H9 (cell line): ENCODE data around the gene ATP1A2. TPM values are rescaled to one million over a fixed set of nuclear protein-coding genes. Genes with fewer than 3 reads are reported as not detected.

Experiments used
- DNase-seq: peaks from one replicate; pipeline ENCODE4 v3.0.0-alpha.2; 2017
- H2AFZ ChIP-seq: one replicate; pipeline ENCODE4 v1.6.1; 2013; ENCODE audit warnings: mild to moderate bottlenecking, low read length, control low read depth, moderate library complexity
- H2AK5ac ChIP-seq: 2 replicates; pipeline ENCODE4 v1.6.1; 2013; ENCODE audit warnings: low read length, control low read depth, mixed read lengths; ENCODE audit not compliant: insufficient read length
- H2BK120ac ChIP-seq: one replicate; pipeline ENCODE4 v1.6.1; 2013; ENCODE audit warnings: low read depth, mild to moderate bottlenecking, low read length, control low read depth, inconsistent platforms; ENCODE audit not compliant: poor library complexity, severe bottlenecking
- H2BK12ac ChIP-seq: 2 replicates; pipeline ENCODE4 v1.6.1; 2013; ENCODE audit warnings: low read length, control low read depth, mixed read lengths, low read depth; ENCODE audit not compliant: insufficient read length
- H2BK15ac ChIP-seq: 2 replicates; pipeline ENCODE4 v1.6.1; 2013; ENCODE audit warnings: low read depth, low read length, control low read depth
- H2BK20ac ChIP-seq: one replicate; pipeline ENCODE4 v1.6.1; 2013; ENCODE audit warnings: low read depth, mild to moderate bottlenecking, low read length, control low read depth, inconsistent platforms; ENCODE audit not compliant: poor library complexity, severe bottlenecking
- H2BK5ac ChIP-seq: 2 replicates; pipeline ENCODE4 v1.6.1; 2013; ENCODE audit warnings: low read length, control low read depth, mixed read lengths; ENCODE audit not compliant: insufficient read length
- H3K14ac ChIP-seq: 2 replicates; pipeline ENCODE4 v1.6.1; 2013; ENCODE audit warnings: low read length, control low read depth; ENCODE audit not compliant: insufficient read depth
- H3K18ac ChIP-seq: 2 replicates; pipeline ENCODE4 v1.6.1; 2013; ENCODE audit warnings: low read depth, mild to moderate bottlenecking, mixed read lengths, low read length, control low read depth; ENCODE audit not compliant: insufficient read length
- H3K23ac ChIP-seq: 2 replicates; pipeline ENCODE4 v1.6.1; 2013; ENCODE audit warnings: low read length, control low read depth, mixed read lengths, low read depth; ENCODE audit not compliant: insufficient read length
- H3K23me2 ChIP-seq: 2 replicates; pipeline ENCODE4 v1.6.1; 2013; ENCODE audit warnings: low read depth, mild to moderate bottlenecking, mixed read lengths, low read length, control low read depth; ENCODE audit not compliant: insufficient read length, poor library complexity, severe bottlenecking
- H3K27ac ChIP-seq: 2 replicates; pipeline ENCODE4 v1.5.1; 2013; ENCODE audit warnings: low read length, control low read depth, mixed read lengths, low read depth; ENCODE audit not compliant: insufficient read length
- H3K27me3 ChIP-seq: 2 replicates; pipeline ENCODE4 v1.6.1; 2013; ENCODE audit warnings: low read length, control low read depth, inconsistent platforms; ENCODE audit not compliant: insufficient read depth
- H3K4ac ChIP-seq: 2 replicates; pipeline ENCODE4 v1.6.1; 2013; ENCODE audit warnings: low read depth, mild to moderate bottlenecking, control low read depth, inconsistent platforms, low read length, moderate library complexity
- H3K4me1 ChIP-seq: 2 replicates; pipeline ENCODE4 v1.6.1; 2013; ENCODE audit warnings: low read length, control low read depth, inconsistent platforms; ENCODE audit not compliant: insufficient read depth
- H3K4me2 ChIP-seq: 2 replicates; pipeline ENCODE4 v1.6.1; 2013; ENCODE audit warnings: low read length, control low read depth, mixed read lengths; ENCODE audit not compliant: insufficient read length, insufficient read depth
- H3K56ac ChIP-seq: 2 replicates; pipeline ENCODE4 v1.6.1; 2013; ENCODE audit warnings: low read depth, mild to moderate bottlenecking, mixed read lengths, low read length, control low read depth; ENCODE audit not compliant: insufficient read length
- H3K79me1 ChIP-seq: 2 replicates; pipeline ENCODE4 v1.6.1; 2013; ENCODE audit warnings: low read depth, mild to moderate bottlenecking, moderate library complexity, low read length, control low read depth, inconsistent platforms; ENCODE audit not compliant: insufficient read depth, poor library complexity, severe bottlenecking
- H3K79me2 ChIP-seq: 2 replicates; pipeline ENCODE4 v1.6.1; 2013; ENCODE audit warnings: low read length, control low read depth, inconsistent platforms; ENCODE audit not compliant: insufficient read depth
- H3K9ac ChIP-seq: 2 replicates; pipeline ENCODE4 v1.6.1; 2013; ENCODE audit warnings: low read length, control low read depth, mixed read lengths; ENCODE audit not compliant: insufficient read length; ENCODE audit errors: extremely low read depth
- H3K9me3 ChIP-seq: one replicate; pipeline ENCODE4 v1.6.1; 2013; ENCODE audit warnings: low read depth, low read length, inconsistent platforms; ENCODE audit not compliant: control insufficient read depth
- H3T11ph ChIP-seq: one replicate; pipeline ENCODE4 v1.6.1; 2013; ENCODE audit warnings: mild to moderate bottlenecking, low read length, control low read depth, inconsistent platforms
- H4K20me1 ChIP-seq: one replicate; pipeline ENCODE4 v1.6.1; 2013; ENCODE audit not compliant: control insufficient read depth, insufficient read length, insufficient read depth
- H4K5ac ChIP-seq: 2 replicates; pipeline ENCODE4 v1.6.1; 2013; ENCODE audit warnings: low read depth, mild to moderate bottlenecking, mixed read lengths, low read length, control low read depth; ENCODE audit not compliant: insufficient read length
- H4K8ac ChIP-seq: replicated peaks from 2 replicates; pipeline ENCODE4 v1.6.1; 2013; ENCODE audit warnings: low read length, control low read depth, mixed read lengths, low read depth; ENCODE audit not compliant: insufficient read length
- H4K91ac ChIP-seq: 2 replicates; pipeline ENCODE4 v1.6.1; 2013; ENCODE audit warnings: low read depth, mild to moderate bottlenecking, moderate library complexity, mixed read lengths, low read length, control low read depth; ENCODE audit not compliant: insufficient read length
- H3K27ac Mint-ChIP-seq, 3 experiments: 2 replicates in 2 of 3; 3 replicates in 1 of 3; pipeline ENCODE4 v1.8.0; 2020 to 2021; ENCODE audit warnings: mixed read lengths in 3 of 3, mild to moderate bottlenecking in 1 of 3, moderate library complexity in 1 of 3
- H3K27me3 Mint-ChIP-seq: 2 replicates; pipeline ENCODE4 v1.8.0; 2021; ENCODE audit warnings: low read depth, mild to moderate bottlenecking, moderate library complexity, mixed read lengths
- H3K36me3 Mint-ChIP-seq, 3 experiments: 2 replicates in 2 of 3; 3 replicates in 1 of 3; pipeline ENCODE4 v1.8.0; 2020 to 2021; ENCODE audit warnings: low read depth in 3 of 3, mixed read lengths in 3 of 3; ENCODE audit not compliant: insufficient read depth in 1 of 3
- H3K4me1 Mint-ChIP-seq, 2 experiments: 2 replicates each; pipeline ENCODE4 v1.8.0; 2020; ENCODE audit warnings: mixed read lengths in 2 of 2
- H3K4me3 Mint-ChIP-seq, 2 experiments: 2 replicates in 1 of 2; 3 replicates in 1 of 2; pipeline ENCODE4 v1.8.0; 2020 to 2021; ENCODE audit warnings: mild to moderate bottlenecking in 2 of 2, mixed read lengths in 2 of 2, moderate library complexity in 1 of 2
- H3K9me3 Mint-ChIP-seq, 2 experiments: 2 replicates in 1 of 2; 3 replicates in 1 of 2; pipeline ENCODE4 v1.8.0; 2020; ENCODE audit warnings: mild to moderate bottlenecking in 2 of 2, mixed read lengths in 2 of 2, moderate library complexity in 1 of 2
- WGBS: extraction: QIAGEN DNeasy Blood & Tissue Kit; methylation state at CpG from one replicate; pipeline ENCODE4 v1.1.7; 2013; ENCODE audit warnings: missing lambda C conversion rate, low lambda C conversion rate, mixed read lengths; ENCODE audit not compliant: insufficient read length; ENCODE audit errors: extremely low coverage; 5-methylcytosine and 5-hydroxymethylcytosine counted together
- total RNA-seq: library from RNA; stranded (reverse); gene quantifications from 2 replicates; pipeline ENCODE4 v1.2.1, GENCODE V29; 2021
- TF ChIP-seq, protein P1 (sequence below): fragments of 200-600 bp; sonication (generic); conservative IDR thresholded peaks from 3 replicates; pipeline ENCODE4 v1.8.0; 2021; ENCODE audit warnings: antibody characterized with exemption, mild to moderate bottlenecking

The ATP1A2 gene
- total RNA-seq, 1 experiment from 2014 or later = 3.0 TPM

DNA sequence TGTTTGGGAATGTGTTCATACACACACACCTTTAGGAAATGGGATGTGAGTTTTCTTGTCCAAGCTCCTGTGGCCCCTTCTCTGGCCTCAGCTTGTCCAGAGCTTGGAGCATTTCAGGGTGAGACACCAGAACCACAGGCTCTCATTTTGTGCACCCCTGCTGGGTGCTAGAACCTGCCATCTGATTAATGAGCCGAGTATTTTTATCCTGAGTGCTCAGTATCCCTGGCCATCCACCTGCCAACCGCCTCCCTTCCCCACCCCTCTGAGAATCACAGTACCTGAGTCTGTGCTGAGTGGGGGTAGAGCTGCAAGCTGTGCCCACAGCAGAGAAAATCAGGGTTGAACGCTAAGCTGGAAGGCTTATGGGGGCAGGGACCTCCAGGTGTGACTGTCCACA, 76.2 kb downstream of the ATP1A2 start:
- peaks cover 18% of the 10 kb centered on the region for H3K27me3 Mint-ChIP-seq

More for the DNA sequence above, 76.2 kb downstream of the ATP1A2 start:
- H3K79me1 ChIP-seq = no peaks in the 10 kb centered on the region
- H3K23me2 ChIP-seq = no peaks in the 10 kb centered on the region
- H3K9me3 Mint-ChIP-seq = no peaks in the 10 kb centered on the region
- no peaks in the 10 kb centered on the region for H3K9me3 ChIP-seq
- no peak overlapping the region for H2BK15ac ChIP-seq
- no peak overlapping the region for H3K56ac ChIP-seq
- no peak overlapping the region for H3K18ac ChIP-seq
- TF ChIP-seq, protein P1, sequence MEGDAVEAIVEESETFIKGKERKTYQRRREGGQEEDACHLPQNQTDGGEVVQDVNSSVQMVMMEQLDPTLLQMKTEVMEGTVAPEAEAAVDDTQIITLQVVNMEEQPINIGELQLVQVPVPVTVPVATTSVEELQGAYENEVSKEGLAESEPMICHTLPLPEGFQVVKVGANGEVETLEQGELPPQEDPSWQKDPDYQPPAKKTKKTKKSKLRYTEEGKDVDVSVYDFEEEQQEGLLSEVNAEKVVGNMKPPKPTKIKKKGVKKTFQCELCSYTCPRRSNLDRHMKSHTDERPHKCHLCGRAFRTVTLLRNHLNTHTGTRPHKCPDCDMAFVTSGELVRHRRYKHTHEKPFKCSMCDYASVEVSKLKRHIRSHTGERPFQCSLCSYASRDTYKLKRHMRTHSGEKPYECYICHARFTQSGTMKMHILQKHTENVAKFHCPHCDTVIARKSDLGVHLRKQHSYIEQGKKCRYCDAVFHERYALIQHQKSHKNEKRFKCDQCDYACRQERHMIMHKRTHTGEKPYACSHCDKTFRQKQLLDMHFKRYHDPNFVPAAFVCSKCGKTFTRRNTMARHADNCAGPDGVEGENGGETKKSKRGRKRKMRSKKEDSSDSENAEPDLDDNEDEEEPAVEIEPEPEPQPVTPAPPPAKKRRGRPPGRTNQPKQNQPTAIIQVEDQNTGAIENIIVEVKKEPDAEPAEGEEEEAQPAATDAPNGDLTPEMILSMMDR = no peak
- H3K79me2 ChIP-seq = no peaks in the 10 kb centered on the region
- H2BK120ac ChIP-seq = no peak overlapping the region
- H3K14ac ChIP-seq = no peak overlapping the region
- no peak overlapping the region for H3T11ph ChIP-seq
- H3K36me3 Mint-ChIP-seq = no peaks in the 10 kb centered on the region; a peak in 1 of 7 replicates
- no peak overlapping the region for H3K4me2 ChIP-seq
- no peak for DNase-seq
- H2BK12ac ChIP-seq = no peak overlapping the region
- no peak overlapping the region for H3K27ac ChIP-seq
- H3K27me3 ChIP-seq = no peaks in the 10 kb centered on the region
- H2AK5ac ChIP-seq = no peak overlapping the region
- H4K5ac ChIP-seq = no peak overlapping the region
- no peak overlapping the region for H3K4ac ChIP-seq
- no peak overlapping the region for H3K27ac Mint-ChIP-seq
- no peak overlapping the region for H4K8ac ChIP-seq
- peaks cover 9 to 11% of the 10 kb centered on the region in 2 experiments; a peak in 3 of 4 replicates for H3K4me1 Mint-ChIP-seq
- no CpG with 5 or more reads among the region's 3 CpGs for WGBS
- no peak overlapping the region for H2AFZ ChIP-seq
- no peak overlapping the region for H4K91ac ChIP-seq
- no peak overlapping the region for H2BK20ac ChIP-seq
- H3K9ac ChIP-seq = no peak overlapping the region
- peaks cover 3% of the 10 kb centered on the region; the same call in 1 of the 2 replicates for H3K4me1 ChIP-seq
- no peaks in the 10 kb centered on the region for H4K20me1 ChIP-seq
- no peak overlapping the region for H2BK5ac ChIP-seq
- H3K4me3 Mint-ChIP-seq = no peak overlapping the region
- no peak overlapping the region for H3K23ac ChIP-seq
